Smooth muscle cell (in vitro differentiated cells): ENCODE measurements around the gene DHCR7. TPM values are rescaled to one million over a fixed set of nuclear protein-coding genes. Genes with fewer than 3 reads are reported as not detected.

Experiments used
- DNase-seq: peaks from one replicate; lab custom pipeline; 2025; ENCODE audit not compliant: unreplicated experiment; lab: John Stamatoyannopoulos, UW
- H2AFZ ChIP-seq: fragments of 200-600 bp; sonication (generic); 2 replicates; pipeline ENCODE4 v1.6.0; 2016; ENCODE audit warnings: antibody characterized with exemption, low read depth, mild to moderate bottlenecking
- H3F3A ChIP-seq: fragments of 200-600 bp; sonication (generic); 2 replicates; pipeline ENCODE4 v1.6.0; 2017; ENCODE audit warnings: antibody characterized with exemption, low read depth
- H3K27ac ChIP-seq: fragments of 200-600 bp; sonication (generic); 2 replicates; pipeline ENCODE4 v1.5.1; 2016; ENCODE audit warnings: low read depth, mild to moderate bottlenecking
- H3K27me3 ChIP-seq: fragments of 200-600 bp; sonication (generic); 2 replicates; pipeline ENCODE4 v1.6.1; 2016; ENCODE audit warnings: low read depth, mild to moderate bottlenecking
- H3K36me3 ChIP-seq: fragments of 200-600 bp; sonication (generic); 2 replicates; pipeline ENCODE4 v1.5.1; 2016; ENCODE audit warnings: low read depth
- H3K4me1 ChIP-seq: fragments of 200-600 bp; sonication (generic); 2 replicates; pipeline ENCODE4 v1.5.1; 2016; ENCODE audit warnings: low read depth
- H3K4me2 ChIP-seq: fragments of 200-600 bp; sonication (generic); 2 replicates; pipeline ENCODE4 v1.6.0; 2016; ENCODE audit warnings: mild to moderate bottlenecking
- H3K4me3 ChIP-seq: fragments of 200-600 bp; sonication (generic); 2 replicates; pipeline ENCODE4 v1.5.1; 2016; ENCODE audit warnings: mild to moderate bottlenecking
- H3K79me2 ChIP-seq: fragments of 200-600 bp; sonication (generic); 2 replicates; pipeline ENCODE4 v1.6.0; 2016; ENCODE audit warnings: low read depth, mild to moderate bottlenecking
- H3K9ac ChIP-seq: fragments of 200-600 bp; sonication (generic); 2 replicates; pipeline ENCODE4 v1.6.0; 2016; ENCODE audit warnings: low read depth
- H3K9me3 ChIP-seq: fragments of 200-600 bp; sonication (generic); replicated peaks from 2 replicates; pipeline ENCODE4 v1.5.1; 2016; ENCODE audit warnings: low read depth
- H4K20me1 ChIP-seq: fragments of 200-600 bp; sonication (generic); 2 replicates; pipeline ENCODE4 v1.6.0; 2016; ENCODE audit warnings: low read depth
- WGBS: methylation state at CpG from one replicate; pipeline ENCODE4 v1.1.7; 2016; ENCODE audit warnings: low lambda C conversion rate; 5-methylcytosine and 5-hydroxymethylcytosine counted together
- polyA plus RNA-seq: library from polyadenylated mRNA; unstranded; fragments of >200 nt; fragmentation: Nextera tagmentation; extraction: Ambion mirVana; gene quantifications from 2 replicates; pipeline ENCODE4 v1.2.1, GENCODE V29; 2016
- total RNA-seq: library from RNA; depleted of rRNA; stranded (reverse); fragments of >200 nt; gene quantifications from 2 replicates; pipeline ENCODE4 v1.2.3, GENCODE V29; 2014
- TF ChIP-seq, protein P1 (sequence below): fragments of 200-600 bp; sonication (generic); IDR thresholded peaks from 2 replicates; pipeline ENCODE4 v1.5.1; 2017; ENCODE audit warnings: borderline replicate concordance, mild to moderate bottlenecking, antibody characterized with exemption; ENCODE audit not compliant: insufficient read depth, poor library complexity, severe bottlenecking

DHCR7 gene
- total and polyA plus RNA-seq, 2 experiments from 2014 or later = 50.1 to 99.1 TPM

DNA sequence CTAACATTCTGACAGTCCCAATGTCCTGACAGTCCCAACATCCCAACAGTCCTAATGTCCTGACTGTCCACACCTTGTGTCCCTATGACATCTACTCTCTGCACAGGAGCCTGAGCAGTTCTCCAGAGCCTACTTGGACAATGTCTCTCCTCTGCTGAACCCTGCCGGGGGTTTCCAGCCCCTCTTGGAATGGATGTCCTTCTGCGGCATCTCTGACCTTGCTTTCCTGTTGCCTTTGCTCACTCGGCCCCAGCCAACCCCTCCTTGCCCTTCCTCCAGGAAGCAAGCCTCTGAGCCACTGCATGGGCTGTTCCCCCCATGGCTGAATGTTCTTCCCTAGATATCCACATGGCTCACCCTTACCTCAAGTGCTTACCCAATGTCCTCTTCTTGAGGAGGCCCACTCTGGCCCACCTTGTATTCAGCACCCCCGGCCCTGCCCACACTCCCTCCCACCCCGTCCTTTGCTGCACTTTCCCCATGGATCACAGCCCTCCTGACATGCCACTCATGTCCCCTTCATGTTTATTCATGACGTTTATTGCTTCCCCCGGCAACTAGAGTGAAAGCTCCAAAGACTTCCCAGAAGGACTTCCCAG, 59.5 kb downstream of the DHCR7 start:
- Histone ChIP-seq H3F3A (no peaks in the 10 kb centered on the region), H3K4me1 (no peaks in the 10 kb centered on the region), H3K79me2 (no peaks in the 10 kb centered on the region), H3K36me3 (no peaks in the 10 kb centered on the region), H2AFZ (no peak overlapping the region), H4K20me1 (no peaks in the 10 kb centered on the region), H3K27ac (no peak overlapping the region), H3K9me3 (no peaks in the 10 kb centered on the region), H3K27me3 (peaks cover 40% of the 10 kb centered on the region), H3K9ac (no peak overlapping the region), H3K4me2 (no peak overlapping the region), H3K4me3 (no peak overlapping the region)
- TF ChIP-seq, protein P1, sequence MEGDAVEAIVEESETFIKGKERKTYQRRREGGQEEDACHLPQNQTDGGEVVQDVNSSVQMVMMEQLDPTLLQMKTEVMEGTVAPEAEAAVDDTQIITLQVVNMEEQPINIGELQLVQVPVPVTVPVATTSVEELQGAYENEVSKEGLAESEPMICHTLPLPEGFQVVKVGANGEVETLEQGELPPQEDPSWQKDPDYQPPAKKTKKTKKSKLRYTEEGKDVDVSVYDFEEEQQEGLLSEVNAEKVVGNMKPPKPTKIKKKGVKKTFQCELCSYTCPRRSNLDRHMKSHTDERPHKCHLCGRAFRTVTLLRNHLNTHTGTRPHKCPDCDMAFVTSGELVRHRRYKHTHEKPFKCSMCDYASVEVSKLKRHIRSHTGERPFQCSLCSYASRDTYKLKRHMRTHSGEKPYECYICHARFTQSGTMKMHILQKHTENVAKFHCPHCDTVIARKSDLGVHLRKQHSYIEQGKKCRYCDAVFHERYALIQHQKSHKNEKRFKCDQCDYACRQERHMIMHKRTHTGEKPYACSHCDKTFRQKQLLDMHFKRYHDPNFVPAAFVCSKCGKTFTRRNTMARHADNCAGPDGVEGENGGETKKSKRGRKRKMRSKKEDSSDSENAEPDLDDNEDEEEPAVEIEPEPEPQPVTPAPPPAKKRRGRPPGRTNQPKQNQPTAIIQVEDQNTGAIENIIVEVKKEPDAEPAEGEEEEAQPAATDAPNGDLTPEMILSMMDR = no peak
- WGBS = 82% methylated on average over 7 of the region's 7 CpGs
- no peak for DNase-seq

DNA sequence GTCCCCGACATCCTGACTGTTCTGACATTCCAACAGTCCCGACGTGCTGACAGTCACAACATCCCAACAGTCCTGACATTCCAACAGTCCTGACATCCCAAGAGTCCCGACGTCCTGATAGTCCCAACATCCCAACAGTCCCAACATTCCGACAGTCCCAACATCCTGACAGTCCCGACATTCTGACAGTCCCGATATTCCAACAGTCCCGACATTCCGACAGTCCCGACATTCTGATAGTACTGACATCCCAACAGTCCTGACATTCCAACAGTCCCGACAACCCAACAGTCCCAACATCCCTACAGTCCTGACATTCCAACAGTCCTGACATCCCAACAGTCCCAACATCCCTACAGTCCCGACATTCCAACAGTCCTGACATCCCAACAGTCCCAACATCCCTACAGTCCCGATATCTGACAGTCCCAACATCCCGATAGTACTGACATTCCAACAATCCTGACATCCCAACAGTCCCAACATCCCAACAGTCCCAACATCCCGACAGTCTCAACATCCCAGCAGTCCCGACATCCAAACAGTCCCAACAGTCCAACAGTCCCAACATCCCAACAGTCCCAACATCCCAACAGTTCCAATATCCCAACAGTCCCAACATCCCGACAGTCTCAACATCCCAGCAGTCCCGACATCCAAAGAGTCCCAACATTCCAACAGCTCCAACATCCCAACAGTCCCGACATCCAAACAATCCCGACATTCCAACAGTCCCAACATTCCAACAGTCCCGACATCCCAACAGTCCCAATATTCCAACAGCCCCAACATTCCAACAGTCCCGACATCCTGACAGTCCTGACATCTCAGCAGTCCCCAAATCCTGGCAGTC, 60.2 kb downstream of the DHCR7 start:
- no peaks in the 10 kb centered on the region for H3K36me3 ChIP-seq
- no peaks in the 10 kb centered on the region for H3K9me3 ChIP-seq
- no peak overlapping the region for H3K4me2 ChIP-seq
- H3K4me1 ChIP-seq = no peaks in the 10 kb centered on the region
- WGBS = 88% methylated on average over 23 of the region's 23 CpGs
- H2AFZ ChIP-seq = no peak overlapping the region
- H4K20me1 ChIP-seq = no peaks in the 10 kb centered on the region
- no peak for DNase-seq
- H3K4me3 ChIP-seq = no peak overlapping the region
- TF ChIP-seq, protein P1 = no peak
- no peaks in the 10 kb centered on the region for H3K79me2 ChIP-seq
- peaks cover 40% of the 10 kb centered on the region for H3K27me3 ChIP-seq
- H3K27ac ChIP-seq = no peak overlapping the region
- H3K9ac ChIP-seq = no peak overlapping the region
- H3F3A ChIP-seq = no peaks in the 10 kb centered on the region

DNA sequence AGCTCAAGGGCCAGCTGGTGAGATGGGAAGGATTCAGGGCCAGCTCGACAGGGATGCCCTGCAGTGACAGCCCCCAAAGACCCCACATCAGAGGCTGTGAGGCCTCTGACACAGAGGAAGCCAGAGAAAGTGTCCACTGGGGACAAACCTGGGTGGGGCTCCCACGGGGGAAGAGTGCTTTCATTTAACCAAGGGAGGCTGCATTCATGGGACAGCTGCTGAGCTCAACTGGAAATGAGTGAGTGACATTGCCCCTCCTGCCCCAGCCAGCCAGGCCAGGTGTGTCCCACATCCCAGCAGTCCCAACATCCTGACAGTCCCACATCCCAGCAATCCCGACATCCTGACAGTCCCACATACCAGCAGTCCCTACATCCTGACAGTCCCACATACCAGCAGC, 61.0 kb downstream of the DHCR7 start:
- H3K27ac ChIP-seq = no peak overlapping the region
- H3K9ac ChIP-seq = no peak overlapping the region
- no peaks in the 10 kb centered on the region for H3K36me3 ChIP-seq
- TF ChIP-seq, protein P1 = no peak
- no peak overlapping the region for H3K4me2 ChIP-seq
- H3K4me1 ChIP-seq = no peaks in the 10 kb centered on the region
- no peaks in the 10 kb centered on the region for H4K20me1 ChIP-seq
- no peaks in the 10 kb centered on the region for H3K79me2 ChIP-seq
- peaks cover 33% of the 10 kb centered on the region for H3K27me3 ChIP-seq
- H3F3A ChIP-seq = no peaks in the 10 kb centered on the region
- H3K4me3 ChIP-seq = no peak overlapping the region
- no peaks in the 10 kb centered on the region for H3K9me3 ChIP-seq
- WGBS = 79% methylated on average over 2 of the region's 3 CpGs
- DNase-seq = no peak
- no peak overlapping the region for H2AFZ ChIP-seq
